ENCODE results near the gene LRP1-AS.

- no peak for TF ChIP-seq CTCF (IDR thresholded peaks at IDR 0.05)
- no peak for TF ChIP-seq REST (IDR thresholded peaks at IDR 0.05; ENCODE audit: insufficient read depth in 1 of 2, low read depth in 2 of 2, low read length in 1 of 2)
- no peak for TF ChIP-seq POLR2AphosphoS5 (IDR thresholded peaks at IDR 0.05; ENCODE audit: low read depth, low read length)
- no peak for TF ChIP-seq SIN3A (IDR thresholded peaks at IDR 0.05; ENCODE audit: borderline replicate concordance, insufficient read depth, low read depth, low read length)
- TF ChIP-seq TCF7L2 (IDR thresholded peaks at IDR 0.05; ENCODE audit: low read depth, low read length): no peak
Observed at GRCh38 chr12:57151741-57152630, 4.6 kb upstream of the LRP1-AS start.
